ENCODE results near the gene STAG1.

Gene STAG1

DNA sequence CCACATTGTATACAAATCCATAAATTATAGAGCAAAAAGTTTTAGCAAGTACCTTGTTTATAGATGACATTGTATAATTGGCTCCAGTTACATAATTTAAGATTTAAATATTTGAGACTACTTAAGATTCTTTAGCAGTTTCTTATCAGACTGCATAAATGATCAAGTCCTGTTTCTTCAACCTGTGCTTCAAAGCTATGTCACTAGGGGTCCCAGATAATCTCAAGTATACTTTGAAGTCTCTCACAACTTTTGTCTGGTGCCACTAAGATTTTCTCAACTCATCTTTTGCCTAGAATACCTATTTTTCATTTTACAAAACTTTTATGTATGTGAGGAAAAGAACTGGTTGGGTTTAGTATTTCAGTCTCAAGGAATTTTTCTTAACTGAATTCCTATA, 205.5 kb downstream of the STAG1 start:
- Histone ChIP-seq H3K9me2 (replicated peaks; ENCODE audit: insufficient read depth, low read length) (no peaks in the 10 kb centered on the region), H3K4me3 (ENCODE audit: insufficient read depth, low read length, poor library complexity, severe bottlenecking) (no peak overlapping the region)
- no peak for TF ChIP-seq EZH2phosphoT487 (conservative IDR thresholded peaks at IDR 0.05; ENCODE audit: low read length)
- TF ChIP-seq, protein P1, sequence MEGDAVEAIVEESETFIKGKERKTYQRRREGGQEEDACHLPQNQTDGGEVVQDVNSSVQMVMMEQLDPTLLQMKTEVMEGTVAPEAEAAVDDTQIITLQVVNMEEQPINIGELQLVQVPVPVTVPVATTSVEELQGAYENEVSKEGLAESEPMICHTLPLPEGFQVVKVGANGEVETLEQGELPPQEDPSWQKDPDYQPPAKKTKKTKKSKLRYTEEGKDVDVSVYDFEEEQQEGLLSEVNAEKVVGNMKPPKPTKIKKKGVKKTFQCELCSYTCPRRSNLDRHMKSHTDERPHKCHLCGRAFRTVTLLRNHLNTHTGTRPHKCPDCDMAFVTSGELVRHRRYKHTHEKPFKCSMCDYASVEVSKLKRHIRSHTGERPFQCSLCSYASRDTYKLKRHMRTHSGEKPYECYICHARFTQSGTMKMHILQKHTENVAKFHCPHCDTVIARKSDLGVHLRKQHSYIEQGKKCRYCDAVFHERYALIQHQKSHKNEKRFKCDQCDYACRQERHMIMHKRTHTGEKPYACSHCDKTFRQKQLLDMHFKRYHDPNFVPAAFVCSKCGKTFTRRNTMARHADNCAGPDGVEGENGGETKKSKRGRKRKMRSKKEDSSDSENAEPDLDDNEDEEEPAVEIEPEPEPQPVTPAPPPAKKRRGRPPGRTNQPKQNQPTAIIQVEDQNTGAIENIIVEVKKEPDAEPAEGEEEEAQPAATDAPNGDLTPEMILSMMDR (IDR thresholded peaks at IDR 0.05; ENCODE audit: insufficient read depth, low read length, poor library complexity, severe bottlenecking), result no peak

DNA sequence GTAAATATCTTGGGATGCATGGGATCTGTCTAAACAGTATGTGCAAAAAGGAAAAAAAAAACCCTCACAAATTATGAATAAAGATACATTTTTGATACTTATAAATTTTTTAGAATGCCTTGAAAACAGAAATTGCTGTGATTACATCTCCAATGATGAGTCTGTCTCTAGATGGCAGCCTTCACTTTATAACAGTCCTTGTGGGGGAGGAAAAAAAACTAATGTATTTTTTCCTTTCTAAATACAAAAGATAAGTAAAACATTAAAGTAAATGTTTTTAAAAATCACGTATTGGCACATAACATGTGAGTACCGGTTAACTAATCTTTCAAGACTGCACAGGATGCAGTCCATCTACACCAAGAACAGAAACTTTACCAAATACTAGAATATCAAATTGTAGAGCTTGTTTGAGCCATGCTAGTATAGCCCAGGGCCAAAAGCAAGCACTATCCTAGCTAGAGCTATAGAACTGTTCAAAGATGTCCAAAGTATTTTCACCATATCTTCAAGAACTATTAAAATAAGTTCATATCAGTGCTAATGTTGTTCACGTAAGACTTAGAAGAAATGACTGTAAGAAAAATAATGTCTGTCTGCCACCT, 206.4 kb downstream of the STAG1 start:
- no peak overlapping the region for H2AFZ ChIP-seq (ENCODE audit: low read depth, low read length, severe bottlenecking)
- H3K79me2 ChIP-seq (ENCODE audit: insufficient read depth, low read length), result peaks cover 7% of the 10 kb centered on the region; the same call in 1 of the 2 replicates
- TF ChIP-seq, protein P1 (IDR thresholded peaks at IDR 0.05; ENCODE audit: insufficient read depth, low read length, poor library complexity, severe bottlenecking), result no peak
- TF ChIP-seq EZH2phosphoT487 (conservative IDR thresholded peaks at IDR 0.05; ENCODE audit: low read length), result no peak
- no peak overlapping the region for H3K9ac ChIP-seq (ENCODE audit: low read length)
- no peak overlapping the region for H3K4me2 ChIP-seq (ENCODE audit: low read depth, low read length, poor library complexity, severe bottlenecking)
- peaks cover 25% of the 10 kb centered on the region; the same call in 1 of the 2 replicates for H3F3A ChIP-seq (ENCODE audit: insufficient read depth)
- H3K4me3 ChIP-seq (ENCODE audit: insufficient read depth, low read length, poor library complexity, severe bottlenecking), result no peak overlapping the region
- no peaks in the 10 kb centered on the region for H3K9me2 ChIP-seq (replicated peaks; ENCODE audit: insufficient read depth, low read length)
- H3K27me3 ChIP-seq (ENCODE audit: low read length), result no peaks in the 10 kb centered on the region
- no peaks in the 10 kb centered on the region for H4K20me1 ChIP-seq (ENCODE audit: low read depth, low read length)
- peak overlapping the region; percentile 22; the same call in 1 of the 2 replicates for H3K27ac ChIP-seq (ENCODE audit: low read depth, low read length)
- peaks cover 10% of the 10 kb centered on the region; the same call in 1 of the 2 replicates for H3K36me3 ChIP-seq (ENCODE audit: low read length)
- no peaks in the 10 kb centered on the region for H3K9me3 ChIP-seq (ENCODE audit: insufficient read depth, low read length)

More for the DNA sequence above, 205.5 kb downstream of the STAG1 start:
- Histone ChIP-seq H3K27ac (ENCODE audit: low read depth, low read length) (peak overlapping the region; percentile 22; the same call in 1 of the 2 replicates), H3K36me3 (ENCODE audit: low read length) (peaks cover 2% of the 10 kb centered on the region; the same call in 1 of the 2 replicates), H3K4me2 (ENCODE audit: low read depth, low read length, poor library complexity, severe bottlenecking) (no peak overlapping the region), H3K9ac (ENCODE audit: low read length) (no peak overlapping the region), H3K27me3 (ENCODE audit: low read length) (no peaks in the 10 kb centered on the region), H3K79me2 (ENCODE audit: insufficient read depth, low read length) (peaks cover 7% of the 10 kb centered on the region; the same call in 1 of the 2 replicates), H3F3A (ENCODE audit: insufficient read depth) (peaks cover 18% of the 10 kb centered on the region; the same call in 1 of the 2 replicates), H2AFZ (ENCODE audit: low read depth, low read length, severe bottlenecking) (no peak overlapping the region), H4K20me1 (ENCODE audit: low read depth, low read length) (no peaks in the 10 kb centered on the region), H3K9me3 (ENCODE audit: insufficient read depth, low read length) (no peaks in the 10 kb centered on the region)

DNA sequence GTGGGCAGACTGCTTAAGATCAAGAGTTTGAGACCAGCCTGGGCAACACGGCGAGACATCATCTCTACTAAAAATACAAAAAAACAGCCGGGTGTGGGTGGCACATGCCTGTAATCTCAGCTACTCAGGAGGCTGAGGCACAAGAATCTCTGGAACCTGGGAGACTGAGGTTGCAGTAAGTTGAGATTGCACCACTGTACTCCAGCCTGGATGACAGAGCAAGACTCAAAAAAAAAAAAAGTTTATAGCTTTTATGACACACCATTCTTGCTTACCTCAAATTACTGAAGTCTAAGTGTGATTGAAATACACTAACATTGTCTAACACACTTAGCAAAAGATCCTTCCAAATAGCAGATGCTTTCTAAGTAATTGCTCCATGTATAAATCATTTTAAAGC, 207.6 kb downstream of the STAG1 start:
- Histone ChIP-seq H3K27ac (ENCODE audit: low read depth, low read length) (no peak overlapping the region), H3K36me3 (ENCODE audit: low read length) (peaks cover 12% of the 10 kb centered on the region; the same call in 1 of the 2 replicates), H3K27me3 (ENCODE audit: low read length) (no peaks in the 10 kb centered on the region), H3K4me3 (ENCODE audit: insufficient read depth, low read length, poor library complexity, severe bottlenecking) (no peak overlapping the region), H3F3A (ENCODE audit: insufficient read depth) (peaks cover 25% of the 10 kb centered on the region; the same call in 1 of the 2 replicates), H3K4me2 (ENCODE audit: low read depth, low read length, poor library complexity, severe bottlenecking) (no peak overlapping the region), H3K9ac (ENCODE audit: low read length) (no peak overlapping the region), H3K9me2 (replicated peaks; ENCODE audit: insufficient read depth, low read length) (no peaks in the 10 kb centered on the region), H4K20me1 (ENCODE audit: low read depth, low read length) (no peaks in the 10 kb centered on the region), H2AFZ (ENCODE audit: low read depth, low read length, severe bottlenecking) (no peak overlapping the region), H3K9me3 (ENCODE audit: insufficient read depth, low read length) (no peaks in the 10 kb centered on the region), H3K79me2 (ENCODE audit: insufficient read depth, low read length) (peaks cover 7% of the 10 kb centered on the region; the same call in 1 of the 2 replicates)
- TF ChIP-seq, protein P1 (IDR thresholded peaks at IDR 0.05; ENCODE audit: insufficient read depth, low read length, poor library complexity, severe bottlenecking), result no peak
- TF ChIP-seq EZH2phosphoT487 (conservative IDR thresholded peaks at IDR 0.05; ENCODE audit: low read length), result no peak

Data from SU-DHL-6 (cell line).